ENCODE results near the gene ARHGEF4. TPM values are rescaled to one million over a fixed set of nuclear protein-coding genes. Genes with fewer than 3 reads are reported as not detected.

The ARHGEF4 gene
- total RNA-seq, 4 donors from 2014 or later: 52.8 to 82.4 (median 73.3) TPM

GRCh38 chr2:131006561-131006960 lies 169.8 kb downstream of the ARHGEF4 start:
- H3K9me3 ChIP-seq: no peaks in the 10 kb centered on the region
- intact Hi-C loops (cut with DNase I): no loop called here
- no peak for DNase-seq
- H3K4me1 ChIP-seq: no peaks in the 10 kb centered on the region
- no peak overlapping the region for H3K4me3 ChIP-seq
- H3K36me3 ChIP-seq: peaks cover 0 to 7% (median 0%) of the 10 kb centered on the region in 3 donors
- H3K27ac ChIP-seq: no peak overlapping the region
- 86 to 100% methylated on average over 2 of the region's 2 CpGs for WGBS, 2 donors
- no peaks in the 10 kb centered on the region for H3K27me3 ChIP-seq
- TF ChIP-seq POLR2A (IDR thresholded peaks at IDR 0.05) (no peak), CTCF (IDR thresholded peaks at IDR 0.05) (no peak)

- Histone ChIP-seq H3K4me1 (no peaks in the 10 kb centered on the region), H3K36me3 (no peaks in the 10 kb centered on the region), H3K4me3 (no peak overlapping the region), H3K9me3 (no peaks in the 10 kb centered on the region), H3K27me3 (no peaks in the 10 kb centered on the region), H3K27ac (no peak overlapping the region)
- 81 to 92% methylated on average over 1 of the region's 1 CpG for WGBS, 2 donors
- TF ChIP-seq POLR2A (IDR thresholded peaks at IDR 0.05) (no peak), CTCF (IDR thresholded peaks at IDR 0.05) (no peak)
- DNase-seq: no peak
- intact Hi-C loops (cut with DNase I): no loop called here
Observed at GRCh38 chr2:131008967-131009366, 172.3 kb downstream of the ARHGEF4 start.

GRCh38 chr2:131009713-131010475 lies 173.2 kb downstream of the ARHGEF4 start:
- Histone ChIP-seq H3K4me3 (no peak overlapping the region), H3K27ac (no peak overlapping the region), H3K9me3 (no peaks in the 10 kb centered on the region), H3K4me1 (no peaks in the 10 kb centered on the region), H3K27me3 (no peaks in the 10 kb centered on the region), H3K36me3 (no peaks in the 10 kb centered on the region)
- intact Hi-C loops (cut with DNase I): no loop called here
- 72 to 85% methylated on average over 6 of the region's 6 CpGs for WGBS, 2 donors
- TF ChIP-seq POLR2A (IDR thresholded peaks at IDR 0.05) (no peak), CTCF (IDR thresholded peaks at IDR 0.05) (no peak)
- no peak for DNase-seq

- Histone ChIP-seq H3K4me1 (no peaks in the 10 kb centered on the region), H3K36me3 (no peaks in the 10 kb centered on the region), H3K4me3 (no peak overlapping the region), H3K9me3 (no peaks in the 10 kb centered on the region), H3K27ac (no peak overlapping the region), H3K27me3 (no peaks in the 10 kb centered on the region)
- TF ChIP-seq POLR2A (IDR thresholded peaks at IDR 0.05): no peak
- no peak for TF ChIP-seq CTCF (IDR thresholded peaks at IDR 0.05)
- intact Hi-C loops (cut with DNase I): no loop called here
- WGBS, 2 donors: 68 to 75% methylated on average over 4 of the region's 4 CpGs
- no peak for DNase-seq
Observed at GRCh38 chr2:131010566-131010965, 173.9 kb downstream of the ARHGEF4 start.

GRCh38 chr2:131011486-131011885 lies 174.8 kb downstream of the ARHGEF4 start:
- intact Hi-C loops (cut with DNase I): no loop called here

More at GRCh38 chr2:131011486-131011885, 174.8 kb downstream of the ARHGEF4 start:
- Histone ChIP-seq H3K9me3 (no peaks in the 10 kb centered on the region), H3K36me3 (no peaks in the 10 kb centered on the region), H3K27ac (no peak overlapping the region), H3K27me3 (no peaks in the 10 kb centered on the region), H3K4me3 (no peak overlapping the region), H3K4me1 (peaks cover 0 to 9% (median 3%) of the 10 kb centered on the region in 3 donors)
- no peak for DNase-seq
- 64 to 65% methylated on average over 7 of the region's 7 CpGs for WGBS, 2 donors
- TF ChIP-seq POLR2A (IDR thresholded peaks at IDR 0.05) (no peak), CTCF (IDR thresholded peaks at IDR 0.05) (no peak)

Data from esophagus squamous epithelium (tissue), 5 donors.